Liver (tissue), 3 donors: ENCODE measurements around the gene PARD3.

Experiments
- ATF3 ChIP-seq: IDR thresholded peaks from 2 replicates; pipeline ENCODE4 v1.6.1; 2016; ENCODE audit warnings: antibody characterized with exemption
- FOXA1 ChIP-seq: IDR thresholded peaks from 2 replicates; pipeline ENCODE4 v1.6.1; 2016; ENCODE audit warnings: antibody characterized with exemption
- RXRA ChIP-seq, 2 donors: IDR thresholded peaks; 2 replicates each; pipeline ENCODE4 v1.6.1; 2017 to 2018; ENCODE audit warnings: antibody characterized with exemption in 2 of 2, mild to moderate bottlenecking in 1 of 2
- TAF1 ChIP-seq: conservative IDR thresholded peaks from 2 replicates; pipeline ENCODE4 v1.6.1; 2016; ENCODE audit warnings: antibody characterized with exemption, mild to moderate bottlenecking
- YY1 ChIP-seq: IDR thresholded peaks from 2 replicates; pipeline ENCODE4 v1.6.1; 2016; ENCODE audit warnings: antibody characterized with exemption, mild to moderate bottlenecking
- TF ChIP-seq, protein P1 (sequence below): fragments of 150-350 bp; IDR thresholded peaks from 2 replicates; pipeline ENCODE4 v1.5.1; 2017; ENCODE audit warnings: improper control_type of control experiment, low read depth, low read length; ENCODE audit not compliant: missing input control
- donor health status: healthy.
- donor health status: healthy.

GRCh38 chr10:34719746-34720145 is 95.3 kb downstream of the PARD3 start:
- TF ChIP-seq YY1 (no peak), FOXA1 (no peak), ATF3 (no peak), TAF1 (no peak), RXRA (IDR thresholded peaks at IDR 0.05) (no peak)
- TF ChIP-seq, protein P1, sequence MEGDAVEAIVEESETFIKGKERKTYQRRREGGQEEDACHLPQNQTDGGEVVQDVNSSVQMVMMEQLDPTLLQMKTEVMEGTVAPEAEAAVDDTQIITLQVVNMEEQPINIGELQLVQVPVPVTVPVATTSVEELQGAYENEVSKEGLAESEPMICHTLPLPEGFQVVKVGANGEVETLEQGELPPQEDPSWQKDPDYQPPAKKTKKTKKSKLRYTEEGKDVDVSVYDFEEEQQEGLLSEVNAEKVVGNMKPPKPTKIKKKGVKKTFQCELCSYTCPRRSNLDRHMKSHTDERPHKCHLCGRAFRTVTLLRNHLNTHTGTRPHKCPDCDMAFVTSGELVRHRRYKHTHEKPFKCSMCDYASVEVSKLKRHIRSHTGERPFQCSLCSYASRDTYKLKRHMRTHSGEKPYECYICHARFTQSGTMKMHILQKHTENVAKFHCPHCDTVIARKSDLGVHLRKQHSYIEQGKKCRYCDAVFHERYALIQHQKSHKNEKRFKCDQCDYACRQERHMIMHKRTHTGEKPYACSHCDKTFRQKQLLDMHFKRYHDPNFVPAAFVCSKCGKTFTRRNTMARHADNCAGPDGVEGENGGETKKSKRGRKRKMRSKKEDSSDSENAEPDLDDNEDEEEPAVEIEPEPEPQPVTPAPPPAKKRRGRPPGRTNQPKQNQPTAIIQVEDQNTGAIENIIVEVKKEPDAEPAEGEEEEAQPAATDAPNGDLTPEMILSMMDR, result no peak
